ENCODE results near the gene GABRP.

The GABRP gene, protein sequence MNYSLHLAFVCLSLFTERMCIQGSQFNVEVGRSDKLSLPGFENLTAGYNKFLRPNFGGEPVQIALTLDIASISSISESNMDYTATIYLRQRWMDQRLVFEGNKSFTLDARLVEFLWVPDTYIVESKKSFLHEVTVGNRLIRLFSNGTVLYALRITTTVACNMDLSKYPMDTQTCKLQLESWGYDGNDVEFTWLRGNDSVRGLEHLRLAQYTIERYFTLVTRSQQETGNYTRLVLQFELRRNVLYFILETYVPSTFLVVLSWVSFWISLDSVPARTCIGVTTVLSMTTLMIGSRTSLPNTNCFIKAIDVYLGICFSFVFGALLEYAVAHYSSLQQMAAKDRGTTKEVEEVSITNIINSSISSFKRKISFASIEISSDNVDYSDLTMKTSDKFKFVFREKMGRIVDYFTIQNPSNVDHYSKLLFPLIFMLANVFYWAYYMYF

DNA sequence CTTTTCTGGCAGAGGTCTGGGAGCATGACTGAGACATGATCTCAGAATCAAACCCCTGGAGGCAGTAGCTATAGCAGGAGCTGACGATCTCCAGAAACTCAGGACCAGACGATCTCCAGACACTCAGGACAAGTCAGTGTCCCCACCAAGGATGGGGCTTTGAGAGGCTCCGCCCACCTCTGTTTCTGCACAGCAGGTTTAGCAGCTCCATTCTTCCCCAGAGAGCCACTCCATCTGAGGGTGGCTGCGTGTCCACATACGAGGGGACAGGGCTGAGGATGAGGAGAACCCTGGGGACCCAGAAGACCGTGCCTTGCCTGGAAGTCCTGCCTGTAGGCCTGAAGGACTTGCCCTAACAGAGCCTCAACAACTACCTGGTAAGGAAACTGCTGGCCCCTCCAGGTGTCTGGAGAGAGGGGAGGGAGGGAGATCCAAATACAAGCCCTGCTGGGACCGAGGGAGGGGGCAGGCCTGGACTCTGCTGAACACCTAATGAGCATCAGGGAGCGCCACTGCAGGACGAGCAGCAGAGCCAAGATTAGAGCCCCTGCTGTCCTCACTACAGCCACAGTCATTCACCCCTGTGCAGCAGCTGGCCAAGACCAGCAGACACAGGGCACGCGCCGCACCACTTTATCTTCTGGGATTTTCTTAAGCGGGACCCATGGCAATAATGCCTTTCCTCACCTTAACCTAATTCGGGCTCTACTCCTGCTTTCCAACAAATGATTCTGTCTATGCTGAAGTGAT, at the start of gene GABRP:
Gene GABRP (plus strand): TSS at position 228 of the 750 bp plus-strand sequence. CDS start 4,891 bp downstream, outside the sequence.
- no peaks in the 10 kb centered on the region for H3K4me1 ChIP-seq (ENCODE audit: insufficient read depth, low read length, poor library complexity, severe bottlenecking)
- H3K4me3 ChIP-seq (ENCODE audit: low read length, poor library complexity, severe bottlenecking): no peak within 1 kb of the TSS
- TF ChIP-seq EZH2phosphoT487 (IDR thresholded peaks at IDR 0.05; ENCODE audit: borderline replicate concordance): no peak
- TF ChIP-seq, protein P1, sequence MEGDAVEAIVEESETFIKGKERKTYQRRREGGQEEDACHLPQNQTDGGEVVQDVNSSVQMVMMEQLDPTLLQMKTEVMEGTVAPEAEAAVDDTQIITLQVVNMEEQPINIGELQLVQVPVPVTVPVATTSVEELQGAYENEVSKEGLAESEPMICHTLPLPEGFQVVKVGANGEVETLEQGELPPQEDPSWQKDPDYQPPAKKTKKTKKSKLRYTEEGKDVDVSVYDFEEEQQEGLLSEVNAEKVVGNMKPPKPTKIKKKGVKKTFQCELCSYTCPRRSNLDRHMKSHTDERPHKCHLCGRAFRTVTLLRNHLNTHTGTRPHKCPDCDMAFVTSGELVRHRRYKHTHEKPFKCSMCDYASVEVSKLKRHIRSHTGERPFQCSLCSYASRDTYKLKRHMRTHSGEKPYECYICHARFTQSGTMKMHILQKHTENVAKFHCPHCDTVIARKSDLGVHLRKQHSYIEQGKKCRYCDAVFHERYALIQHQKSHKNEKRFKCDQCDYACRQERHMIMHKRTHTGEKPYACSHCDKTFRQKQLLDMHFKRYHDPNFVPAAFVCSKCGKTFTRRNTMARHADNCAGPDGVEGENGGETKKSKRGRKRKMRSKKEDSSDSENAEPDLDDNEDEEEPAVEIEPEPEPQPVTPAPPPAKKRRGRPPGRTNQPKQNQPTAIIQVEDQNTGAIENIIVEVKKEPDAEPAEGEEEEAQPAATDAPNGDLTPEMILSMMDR (conservative IDR thresholded peaks at IDR 0.05; ENCODE audit: low read length): no peak
- H4K20me1 ChIP-seq (ENCODE audit: insufficient read depth, low read length, poor library complexity, severe bottlenecking): no peaks in the 10 kb centered on the region
- no peaks in the 10 kb centered on the region for H3F3A ChIP-seq (ENCODE audit: low read depth)
- H3K79me2 ChIP-seq (ENCODE audit: insufficient read depth, low read length): no peaks in the 10 kb centered on the region
- no peaks in the 10 kb centered on the region for H3K36me3 ChIP-seq (ENCODE audit: insufficient read depth, low read length)
- H3K9ac ChIP-seq (ENCODE audit: low read depth, low read length, poor library complexity, severe bottlenecking): no peak within 1 kb of the TSS
- no peaks in the 10 kb centered on the region for H3K27me3 ChIP-seq (ENCODE audit: insufficient read depth, low read length, poor library complexity, severe bottlenecking)
- no peaks in the 10 kb centered on the region for H3K9me2 ChIP-seq (replicated peaks; ENCODE audit: low read depth, low read length)
- H3K9me3 ChIP-seq (ENCODE audit: insufficient read depth, low read depth, low read length): no peaks in the 10 kb centered on the region
- no peak within 1 kb of the TSS for H2AFZ ChIP-seq (ENCODE audit: low read length)
- no peak within 1 kb of the TSS for H3K4me2 ChIP-seq (ENCODE audit: low read depth, low read length, poor library complexity, severe bottlenecking)

DNA sequence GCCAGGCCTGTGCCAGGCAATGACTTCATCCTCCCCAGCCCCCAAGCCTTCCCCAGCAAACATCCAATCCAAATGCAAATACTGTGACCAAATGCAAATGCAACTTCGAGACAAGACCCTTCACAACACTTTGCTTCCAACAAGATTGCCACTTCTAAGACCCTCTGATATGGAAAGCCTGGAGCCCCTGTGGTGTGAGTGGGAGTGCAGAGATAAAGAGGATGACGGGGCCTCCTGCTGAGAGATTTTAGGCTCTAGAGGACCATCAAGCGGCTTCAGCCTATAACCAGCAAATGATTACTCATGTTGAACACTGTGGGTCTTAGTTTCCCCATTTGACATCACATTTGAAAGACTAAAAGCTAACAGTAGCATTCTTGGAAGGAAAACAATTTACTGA, 46.6 kb upstream of the GABRP start:
- no peaks in the 10 kb centered on the region for H4K20me1 ChIP-seq (ENCODE audit: insufficient read depth, low read length, poor library complexity, severe bottlenecking)
- H3K27me3 ChIP-seq (ENCODE audit: insufficient read depth, low read length, poor library complexity, severe bottlenecking): no peaks in the 10 kb centered on the region
- no peaks in the 10 kb centered on the region for H3K9me3 ChIP-seq (ENCODE audit: insufficient read depth, low read depth, low read length)
- no peak overlapping the region for H3K9ac ChIP-seq (ENCODE audit: low read depth, low read length, poor library complexity, severe bottlenecking)
- H2AFZ ChIP-seq (ENCODE audit: low read length): no peak overlapping the region
- H3K4me2 ChIP-seq (ENCODE audit: low read depth, low read length, poor library complexity, severe bottlenecking): no peak overlapping the region
- TF ChIP-seq EZH2phosphoT487 (IDR thresholded peaks at IDR 0.05; ENCODE audit: borderline replicate concordance): no peak
- TF ChIP-seq, protein P1 (conservative IDR thresholded peaks at IDR 0.05; ENCODE audit: low read length): no peak
- H3K4me1 ChIP-seq (ENCODE audit: insufficient read depth, low read length, poor library complexity, severe bottlenecking): no peaks in the 10 kb centered on the region
- H3K9me2 ChIP-seq (replicated peaks; ENCODE audit: low read depth, low read length): no peaks in the 10 kb centered on the region
- H3K79me2 ChIP-seq (ENCODE audit: insufficient read depth, low read length): no peaks in the 10 kb centered on the region
- H3K36me3 ChIP-seq (ENCODE audit: insufficient read depth, low read length): no peaks in the 10 kb centered on the region
- no peak overlapping the region for H3K4me3 ChIP-seq (ENCODE audit: low read length, poor library complexity, severe bottlenecking)
- no peaks in the 10 kb centered on the region for H3F3A ChIP-seq (ENCODE audit: low read depth)

DNA sequence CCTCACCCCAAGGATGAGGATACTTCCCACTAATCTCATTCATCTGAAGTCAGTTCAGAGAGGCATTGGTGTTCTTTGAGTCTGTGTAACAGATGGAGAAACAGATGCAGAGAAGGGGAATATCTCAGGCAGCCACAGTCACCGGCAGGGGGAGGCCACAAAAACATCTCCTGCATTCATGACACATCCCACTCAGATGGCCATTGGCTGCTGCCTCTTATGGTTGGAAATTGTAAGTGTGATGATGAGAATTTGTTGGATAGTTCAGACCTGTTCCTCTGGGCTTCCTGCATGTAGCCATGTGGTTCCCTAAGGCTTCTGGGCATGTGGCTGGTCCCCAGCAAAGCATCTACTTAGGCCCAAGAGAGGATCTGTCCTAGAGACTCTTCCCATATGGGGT, 45.9 kb upstream of the GABRP start:
- H3K79me2 ChIP-seq (ENCODE audit: insufficient read depth, low read length): no peaks in the 10 kb centered on the region
- no peak overlapping the region for H3K4me3 ChIP-seq (ENCODE audit: low read length, poor library complexity, severe bottlenecking)
- H3K9me3 ChIP-seq (ENCODE audit: insufficient read depth, low read depth, low read length): no peaks in the 10 kb centered on the region
- no peaks in the 10 kb centered on the region for H3K27me3 ChIP-seq (ENCODE audit: insufficient read depth, low read length, poor library complexity, severe bottlenecking)
- no peaks in the 10 kb centered on the region for H4K20me1 ChIP-seq (ENCODE audit: insufficient read depth, low read length, poor library complexity, severe bottlenecking)
- no peak overlapping the region for H3K4me2 ChIP-seq (ENCODE audit: low read depth, low read length, poor library complexity, severe bottlenecking)
- no peaks in the 10 kb centered on the region for H3K9me2 ChIP-seq (replicated peaks; ENCODE audit: low read depth, low read length)
- TF ChIP-seq, protein P1 (conservative IDR thresholded peaks at IDR 0.05; ENCODE audit: low read length): no peak
- no peak for TF ChIP-seq EZH2phosphoT487 (IDR thresholded peaks at IDR 0.05; ENCODE audit: borderline replicate concordance)
- no peaks in the 10 kb centered on the region for H3F3A ChIP-seq (ENCODE audit: low read depth)
- H3K36me3 ChIP-seq (ENCODE audit: insufficient read depth, low read length): no peaks in the 10 kb centered on the region
- no peak overlapping the region for H3K9ac ChIP-seq (ENCODE audit: low read depth, low read length, poor library complexity, severe bottlenecking)
- H2AFZ ChIP-seq (ENCODE audit: low read length): no peak overlapping the region
- no peaks in the 10 kb centered on the region for H3K4me1 ChIP-seq (ENCODE audit: insufficient read depth, low read length, poor library complexity, severe bottlenecking)

Measured in Loucy (cell line).